ENCODE measurements around the gene OCIAD2. TPM values are rescaled to one million over a fixed set of nuclear protein-coding genes. Genes with fewer than 3 reads are reported as not detected.

The OCIAD2 gene, protein sequence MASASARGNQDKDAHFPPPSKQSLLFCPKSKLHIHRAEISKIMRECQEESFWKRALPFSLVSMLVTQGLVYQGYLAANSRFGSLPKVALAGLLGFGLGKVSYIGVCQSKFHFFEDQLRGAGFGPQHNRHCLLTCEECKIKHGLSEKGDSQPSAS
- total RNA-seq (5.9 TPM), polyA plus RNA-seq (25.2 TPM)

DNA sequence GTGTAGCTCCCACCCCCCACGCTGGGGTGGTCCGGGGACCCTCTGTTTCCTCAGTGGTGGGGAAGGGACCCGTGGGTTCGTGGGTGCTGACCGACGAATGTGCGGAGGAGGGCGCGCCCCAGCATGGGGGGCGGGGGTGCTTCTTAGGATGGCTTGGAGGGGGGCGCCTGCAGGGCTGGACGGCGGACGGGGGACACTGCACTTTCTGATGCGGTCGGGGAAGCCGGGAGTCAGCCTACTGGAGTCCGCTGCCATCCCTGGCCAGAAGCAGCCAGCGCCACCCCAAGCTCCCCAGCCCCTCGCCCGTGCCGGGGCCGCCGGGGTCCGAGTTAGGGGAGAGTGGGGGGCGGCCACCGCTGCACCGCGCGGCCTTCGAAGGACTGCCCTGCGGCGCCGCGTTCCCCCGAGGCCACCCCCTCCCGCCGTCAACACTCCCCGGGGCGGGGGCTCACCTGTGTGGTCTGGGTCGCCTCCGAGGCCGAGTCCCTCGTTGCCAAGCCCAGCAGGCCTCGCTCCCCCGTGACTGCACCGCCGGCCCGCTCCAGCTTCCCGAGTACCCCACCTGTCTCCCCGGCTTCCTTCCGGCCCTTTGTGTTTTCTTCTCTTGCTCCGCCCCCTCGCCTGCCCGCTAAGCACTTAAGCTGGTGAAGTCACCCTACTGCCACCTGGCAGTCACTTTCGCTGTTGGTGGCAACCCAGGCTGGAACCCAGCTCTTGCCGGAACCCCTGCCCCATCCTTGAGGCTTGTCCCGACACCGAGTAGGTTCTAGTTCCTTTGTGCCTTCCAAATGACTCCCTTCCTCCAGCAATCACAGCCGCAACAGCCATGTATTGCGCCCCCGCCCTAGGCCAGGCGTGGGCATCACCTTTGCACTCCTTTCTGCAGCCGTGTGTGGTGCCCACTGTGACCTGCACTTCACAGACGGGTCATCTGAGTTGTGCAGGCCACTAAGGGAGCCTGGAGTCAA is at the start of gene OCIAD2:
OCIAD2 (minus strand) TSS at position 569 of the 968 bp plus-strand sequence. CDS start 2,225 bp downstream, outside the sequence.
- Histone ChIP-seq H3K4me3 (ENCODE audit: low read depth, low read length) (peak within 1 kb of the TSS; percentile 63), H3K4me1 (ENCODE audit: insufficient read depth) (no peaks in the 10 kb centered on the region), H3K27ac (ENCODE audit: low read depth) (peak within 1 kb of the TSS; percentile 6), H3K36me3 (ENCODE audit: insufficient read depth) (no peaks in the 10 kb centered on the region)
- WGBS: 9% methylated on average over 65 of the region's 65 CpGs
- DNase-seq (ENCODE audit: extremely low spot score): peak; percentile 45

DNA sequence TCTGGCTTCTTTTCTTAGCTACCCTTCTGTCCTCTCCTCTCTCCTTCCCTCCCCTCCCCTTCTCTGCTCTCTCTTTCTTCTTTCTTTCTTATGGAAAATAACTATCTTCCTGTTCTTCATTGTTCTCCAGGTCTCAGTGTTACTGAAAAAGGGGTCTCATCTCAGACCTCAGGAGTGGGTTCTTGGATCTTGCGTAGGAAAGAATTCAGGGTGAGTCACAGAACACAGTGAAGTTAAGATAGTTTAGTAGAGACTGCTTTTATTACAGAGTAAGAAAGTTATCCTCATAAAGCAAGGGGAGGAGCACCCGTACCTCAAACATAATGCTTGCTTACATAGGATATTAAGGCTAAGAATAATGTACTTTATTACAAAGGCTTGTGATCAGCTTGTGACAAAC is 47.7 kb upstream of the OCIAD2 start:
- no peak for DNase-seq (ENCODE audit: extremely low spot score)
- 59% methylated on average over 2 of the region's 2 CpGs for WGBS
- Histone ChIP-seq H3K4me1 (ENCODE audit: insufficient read depth) (no peaks in the 10 kb centered on the region), H3K4me3 (ENCODE audit: low read depth, low read length) (no peak overlapping the region), H3K36me3 (ENCODE audit: insufficient read depth) (no peaks in the 10 kb centered on the region), H3K27ac (ENCODE audit: low read depth) (no peak overlapping the region)

DNA sequence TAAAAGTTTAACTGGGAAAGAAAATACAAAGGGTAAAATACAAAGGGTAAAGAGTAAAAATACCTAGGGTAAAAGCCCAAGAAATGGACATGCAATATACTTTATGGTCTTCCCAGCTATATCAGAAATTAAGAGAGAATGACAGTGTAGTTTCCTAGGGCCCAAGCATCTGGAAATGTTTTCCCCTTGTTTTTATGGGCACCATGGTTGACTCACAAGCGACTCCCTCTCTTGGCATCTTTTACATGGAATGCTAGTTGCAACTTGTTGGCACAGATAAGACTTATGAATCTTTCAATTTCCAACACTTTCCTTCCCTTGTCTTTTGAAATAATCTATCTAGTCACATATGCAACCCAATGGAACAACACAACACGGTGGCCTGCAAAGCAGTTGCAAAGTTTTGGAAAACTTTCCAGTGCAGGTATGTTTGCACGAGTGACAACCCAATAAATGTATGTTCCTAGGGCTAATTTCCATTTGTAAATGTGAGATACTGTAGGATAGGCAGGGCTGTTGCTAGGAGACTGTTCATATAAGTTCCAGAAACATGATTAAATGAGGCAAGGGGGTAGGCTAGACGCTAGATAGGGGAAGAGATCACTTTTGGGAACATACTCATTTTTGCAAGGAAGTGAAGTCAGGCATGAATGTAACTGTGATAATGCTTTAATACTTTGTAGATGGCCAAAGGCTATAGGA is 43.1 kb upstream of the OCIAD2 start:
- WGBS: 70% methylated on average over 4 of the region's 4 CpGs
- Histone ChIP-seq H3K27ac (ENCODE audit: low read depth) (no peak overlapping the region), H3K4me3 (ENCODE audit: low read depth, low read length) (no peak overlapping the region), H3K4me1 (ENCODE audit: insufficient read depth) (no peaks in the 10 kb centered on the region), H3K36me3 (ENCODE audit: insufficient read depth) (no peaks in the 10 kb centered on the region)
- DNase-seq (ENCODE audit: extremely low spot score): no peak

DNA sequence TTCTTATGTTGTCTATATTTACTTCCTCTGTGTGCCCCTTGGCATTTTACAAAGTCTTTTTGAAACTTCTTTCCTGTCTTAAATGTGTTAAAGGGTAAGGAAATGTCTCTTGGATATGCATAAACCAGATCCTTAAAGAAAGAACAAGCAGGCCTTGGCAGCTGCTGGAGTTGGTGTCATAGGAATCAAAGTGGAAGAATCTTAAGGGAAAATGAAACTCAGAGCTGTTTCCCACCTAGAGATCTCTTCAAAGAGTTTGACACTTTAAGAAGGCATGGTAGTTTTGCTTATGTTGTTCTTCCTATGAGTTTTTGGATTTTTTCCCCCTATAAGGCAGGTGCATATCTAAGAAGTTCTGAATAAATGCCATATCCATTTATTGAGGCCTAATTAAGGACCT is 42.5 kb upstream of the OCIAD2 start:
- no peak overlapping the region for H3K27ac ChIP-seq (ENCODE audit: low read depth)

GRCh38 chr4:48947731-48948130 is 41.2 kb upstream of the OCIAD2 start:
- Histone ChIP-seq H3K4me1 (ENCODE audit: insufficient read depth) (no peaks in the 10 kb centered on the region), H3K27ac (ENCODE audit: low read depth) (no peak overlapping the region), H3K4me3 (ENCODE audit: low read depth, low read length) (no peak overlapping the region), H3K36me3 (ENCODE audit: insufficient read depth) (no peaks in the 10 kb centered on the region)
- DNase-seq (ENCODE audit: extremely low spot score): no peak
- 95% methylated on average over 1 of the region's 1 CpG for WGBS

More for the DNA sequence above, 42.5 kb upstream of the OCIAD2 start:
- DNase-seq (ENCODE audit: extremely low spot score): no peak
- no peaks in the 10 kb centered on the region for H3K36me3 ChIP-seq (ENCODE audit: insufficient read depth)
- no peak overlapping the region for H3K4me3 ChIP-seq (ENCODE audit: low read depth, low read length)
- H3K4me1 ChIP-seq (ENCODE audit: insufficient read depth): no peaks in the 10 kb centered on the region

- H3K36me3 ChIP-seq (ENCODE audit: insufficient read depth): no peaks in the 10 kb centered on the region
- whole genome bisulfite sequencing: 63% methylated on average over 2 of the region's 2 CpGs
- H3K4me1 ChIP-seq (ENCODE audit: insufficient read depth): no peaks in the 10 kb centered on the region
- H3K4me3 ChIP-seq (ENCODE audit: low read depth, low read length): no peak overlapping the region
- H3K27ac ChIP-seq (ENCODE audit: low read depth): no peak overlapping the region
- no peak for DNase-seq (ENCODE audit: extremely low spot score)
Observed at GRCh38 chr4:48945981-48946380, 39.4 kb upstream of the OCIAD2 start.

DNA sequence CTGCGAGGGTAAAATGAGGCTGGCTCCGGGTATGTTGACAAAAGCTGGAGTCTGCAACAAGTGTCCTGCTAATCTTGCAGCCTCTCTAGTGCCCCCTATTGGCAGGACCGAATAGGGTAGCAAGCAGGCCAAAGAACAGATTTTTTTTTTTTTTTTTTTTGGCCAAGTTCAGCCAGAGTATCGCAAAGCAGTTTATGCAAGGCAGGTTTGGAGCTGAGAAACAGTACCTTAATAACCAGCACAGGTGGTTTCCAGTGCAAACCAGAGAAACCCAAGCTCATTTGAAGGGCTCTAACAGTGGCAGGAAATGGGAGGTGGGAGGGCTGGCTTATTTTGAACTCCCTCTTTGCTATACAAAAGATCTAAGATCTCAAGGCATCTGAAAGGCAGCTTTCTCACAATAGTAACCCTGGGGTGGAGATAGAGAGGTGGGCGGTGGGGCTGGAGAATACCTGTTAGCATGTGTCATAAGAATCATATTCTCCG is 38.2 kb upstream of the OCIAD2 start:
- Histone ChIP-seq H3K4me1 (ENCODE audit: insufficient read depth) (no peaks in the 10 kb centered on the region), H3K36me3 (ENCODE audit: insufficient read depth) (no peaks in the 10 kb centered on the region), H3K27ac (ENCODE audit: low read depth) (no peak overlapping the region), H3K4me3 (ENCODE audit: low read depth, low read length) (no peak overlapping the region)
- 67% methylated on average over 6 of the region's 6 CpGs for WGBS
- DNase-seq (ENCODE audit: extremely low spot score): no peak

DNA sequence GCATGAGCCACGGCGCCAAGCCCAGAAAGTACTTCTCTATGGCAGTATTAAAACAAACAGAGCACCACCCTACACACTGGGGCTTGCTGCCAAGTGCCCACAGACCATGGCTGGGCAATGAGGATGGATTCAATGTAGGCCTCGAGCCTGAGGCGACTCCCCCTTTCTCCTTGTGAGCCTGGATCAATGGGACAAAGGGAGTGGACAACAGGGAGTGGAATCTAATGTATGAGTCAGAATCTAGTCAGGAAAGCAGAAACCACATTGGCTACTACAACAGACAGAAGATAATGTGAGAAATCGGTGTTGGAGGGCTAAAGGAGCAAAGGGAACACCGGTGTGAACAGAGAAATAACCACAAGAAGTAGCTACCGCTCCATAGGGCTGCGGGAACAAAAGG is 37.7 kb upstream of the OCIAD2 start:
- no peak for DNase-seq (ENCODE audit: extremely low spot score)
- 79% methylated on average over 8 of the region's 8 CpGs for WGBS
- no peak overlapping the region for H3K27ac ChIP-seq (ENCODE audit: low read depth)
- no peaks in the 10 kb centered on the region for H3K36me3 ChIP-seq (ENCODE audit: insufficient read depth)
- H3K4me1 ChIP-seq (ENCODE audit: insufficient read depth): no peaks in the 10 kb centered on the region
- no peak overlapping the region for H3K4me3 ChIP-seq (ENCODE audit: low read depth, low read length)

DNA sequence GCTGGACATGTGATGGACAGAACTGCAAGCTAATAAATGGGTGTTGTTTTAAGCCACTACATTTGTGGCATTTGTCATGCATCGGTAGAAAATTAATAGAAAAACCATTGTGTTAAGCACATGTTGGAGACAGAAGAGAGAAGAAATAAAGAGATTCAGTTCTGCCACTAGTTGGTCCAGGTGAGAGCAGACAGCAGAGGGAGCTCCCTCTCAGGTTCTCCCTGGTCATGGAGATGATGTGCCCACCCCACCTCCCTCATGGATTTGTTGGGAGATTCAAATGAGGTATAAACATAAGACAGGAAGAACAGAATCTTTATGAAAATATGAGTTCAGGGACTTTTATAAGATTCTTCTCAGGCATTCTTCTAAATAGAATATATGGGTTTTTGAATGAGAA is 36.8 kb upstream of the OCIAD2 start:
- H3K4me3 ChIP-seq (ENCODE audit: low read depth, low read length): no peak overlapping the region
- H3K4me1 ChIP-seq (ENCODE audit: insufficient read depth): no peaks in the 10 kb centered on the region
- DNase-seq (ENCODE audit: extremely low spot score): no peak
- H3K36me3 ChIP-seq (ENCODE audit: insufficient read depth): no peaks in the 10 kb centered on the region
- WGBS: 67% methylated on average over 1 of the region's 1 CpG
- no peak overlapping the region for H3K27ac ChIP-seq (ENCODE audit: low read depth)

GRCh38 chr4:48939785-48940184 is 33.2 kb upstream of the OCIAD2 start:
- no peaks in the 10 kb centered on the region for H3K4me1 ChIP-seq (ENCODE audit: insufficient read depth)
- DNase-seq (ENCODE audit: extremely low spot score): no peak

GRCh38 chr4:48938831-48939230 is 32.3 kb upstream of the OCIAD2 start:
- no peak overlapping the region for H3K27ac ChIP-seq (ENCODE audit: low read depth)
- H3K4me1 ChIP-seq (ENCODE audit: insufficient read depth): no peaks in the 10 kb centered on the region
- H3K36me3 ChIP-seq (ENCODE audit: insufficient read depth): no peaks in the 10 kb centered on the region
- no peak overlapping the region for H3K4me3 ChIP-seq (ENCODE audit: low read depth, low read length)
- DNase-seq (ENCODE audit: extremely low spot score): no peak
- 78% methylated on average over 3 of the region's 3 CpGs for WGBS

More at GRCh38 chr4:48939785-48940184, 33.2 kb upstream of the OCIAD2 start:
- Histone ChIP-seq H3K27ac (ENCODE audit: low read depth) (no peak overlapping the region), H3K36me3 (ENCODE audit: insufficient read depth) (no peaks in the 10 kb centered on the region), H3K4me3 (ENCODE audit: low read depth, low read length) (no peak overlapping the region)

DNA sequence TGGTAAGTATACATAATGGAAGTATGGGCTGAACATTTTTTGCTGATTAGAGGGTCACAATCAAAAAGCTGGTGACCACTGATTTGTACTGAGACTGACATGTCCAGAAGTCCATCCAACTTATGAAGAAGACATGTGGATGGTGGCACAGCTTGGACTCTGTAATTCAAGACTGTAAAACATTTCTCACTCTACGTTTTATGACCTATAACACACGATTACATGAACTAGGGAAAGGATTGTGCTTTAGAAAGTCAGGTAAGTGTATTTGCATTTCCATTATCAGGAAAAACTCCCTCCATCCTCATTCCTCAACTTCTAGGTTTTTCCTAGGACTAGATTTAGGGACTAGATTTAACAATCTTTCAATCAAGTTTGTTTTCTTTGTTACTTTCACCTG is 30.5 kb upstream of the OCIAD2 start:
- Histone ChIP-seq H3K4me3 (ENCODE audit: low read depth, low read length) (no peak overlapping the region), H3K36me3 (ENCODE audit: insufficient read depth) (no peaks in the 10 kb centered on the region), H3K27ac (ENCODE audit: low read depth) (no peak overlapping the region), H3K4me1 (ENCODE audit: insufficient read depth) (no peaks in the 10 kb centered on the region)
- no peak for DNase-seq (ENCODE audit: extremely low spot score)
- WGBS: 75% methylated on average over 2 of the region's 2 CpGs

DNA sequence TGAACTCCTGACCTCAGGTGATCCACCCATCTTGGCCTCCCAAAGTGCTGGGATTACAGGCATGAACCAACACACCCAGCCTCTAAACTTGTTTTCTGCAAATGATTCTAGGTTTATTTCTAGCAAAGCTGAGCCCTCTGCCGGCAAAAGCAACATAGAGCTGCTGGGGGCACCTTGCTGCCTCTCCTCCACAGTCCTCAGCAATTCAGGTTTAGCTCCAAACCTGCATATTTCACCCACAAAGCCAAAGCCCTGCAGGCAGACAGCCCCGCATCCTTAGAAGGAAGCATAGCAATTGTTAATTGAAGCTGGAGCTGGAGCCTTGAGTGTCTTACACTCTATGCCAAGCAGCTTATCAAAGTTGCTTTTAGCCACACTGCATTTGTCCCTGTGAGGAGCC is 24.9 kb upstream of the OCIAD2 start:
- no peaks in the 10 kb centered on the region for H3K4me1 ChIP-seq (ENCODE audit: insufficient read depth)
- WGBS: 83% methylated on average over 2 of the region's 2 CpGs
- H3K36me3 ChIP-seq (ENCODE audit: insufficient read depth): no peaks in the 10 kb centered on the region
- DNase-seq (ENCODE audit: extremely low spot score): no peak
- no peak overlapping the region for H3K4me3 ChIP-seq (ENCODE audit: low read depth, low read length)
- H3K27ac ChIP-seq (ENCODE audit: low read depth): no peak overlapping the region

Data from urinary bladder (tissue), 4 donors.